BE2C (cell line): ENCODE measurements around the gene TCP11L2.

ENCODE experiments used
- DNase-seq: peaks from one replicate; pipeline ENCODE4 v3.0.0-alpha.2; 2020
- H3K27me3 ChIP-seq: fragments of 250-450 bp; sonication (Bioruptor Pico); 2 replicates; pipeline ENCODE4 v1.5.1; 2020; ENCODE audit warnings: mild to moderate bottlenecking
- H3K36me3 ChIP-seq: fragments of 250-450 bp; sonication (Bioruptor Pico); 2 replicates; pipeline ENCODE4 v1.5.1; 2020; ENCODE audit warnings: mild to moderate bottlenecking
- H3K4me1 ChIP-seq: fragments of 250-450 bp; sonication (Bioruptor Pico); 2 replicates; pipeline ENCODE4 v1.5.1; 2020
- H3K4me3 ChIP-seq: 2 replicates; pipeline ENCODE4 v1.5.1; 2011; ENCODE audit warnings: low read depth, low read length
- H3K9me3 ChIP-seq: fragments of 250-450 bp; sonication (Bioruptor Pico); 2 replicates; pipeline ENCODE4 v1.5.1; 2020
- TF ChIP-seq, protein P1 (sequence below): IDR thresholded peaks from 2 replicates; pipeline ENCODE4 v1.5.1; 2012; ENCODE audit warnings: mild to moderate bottlenecking, low read depth, low read length

The TCP11L2 gene

DNA sequence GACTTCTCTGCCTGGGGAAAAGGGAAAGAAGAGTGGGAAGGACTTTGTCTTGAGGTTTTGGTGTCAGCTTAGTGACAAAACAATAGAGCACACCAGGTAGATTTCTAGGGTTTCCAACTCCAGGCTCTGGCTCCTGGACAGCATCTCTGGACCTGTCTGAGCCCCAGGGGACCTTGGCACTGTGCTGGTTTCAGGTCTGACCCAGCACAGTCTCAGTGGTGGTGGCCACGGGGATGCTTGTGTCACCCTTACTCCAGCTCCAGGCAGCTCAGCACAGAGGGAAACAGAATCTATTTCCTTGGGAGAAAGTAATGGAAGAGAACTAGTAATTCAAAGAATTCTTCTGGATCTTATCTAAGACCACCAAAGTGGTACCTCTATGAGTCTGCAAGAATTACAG is 43.6 kb upstream of the TCP11L2 start:
- Histone ChIP-seq H3K27me3 (no peaks in the 10 kb centered on the region), H3K4me3 (no peak overlapping the region), H3K9me3 (no peaks in the 10 kb centered on the region), H3K36me3 (no peaks in the 10 kb centered on the region), H3K4me1 (no peaks in the 10 kb centered on the region)
- TF ChIP-seq, protein P1, sequence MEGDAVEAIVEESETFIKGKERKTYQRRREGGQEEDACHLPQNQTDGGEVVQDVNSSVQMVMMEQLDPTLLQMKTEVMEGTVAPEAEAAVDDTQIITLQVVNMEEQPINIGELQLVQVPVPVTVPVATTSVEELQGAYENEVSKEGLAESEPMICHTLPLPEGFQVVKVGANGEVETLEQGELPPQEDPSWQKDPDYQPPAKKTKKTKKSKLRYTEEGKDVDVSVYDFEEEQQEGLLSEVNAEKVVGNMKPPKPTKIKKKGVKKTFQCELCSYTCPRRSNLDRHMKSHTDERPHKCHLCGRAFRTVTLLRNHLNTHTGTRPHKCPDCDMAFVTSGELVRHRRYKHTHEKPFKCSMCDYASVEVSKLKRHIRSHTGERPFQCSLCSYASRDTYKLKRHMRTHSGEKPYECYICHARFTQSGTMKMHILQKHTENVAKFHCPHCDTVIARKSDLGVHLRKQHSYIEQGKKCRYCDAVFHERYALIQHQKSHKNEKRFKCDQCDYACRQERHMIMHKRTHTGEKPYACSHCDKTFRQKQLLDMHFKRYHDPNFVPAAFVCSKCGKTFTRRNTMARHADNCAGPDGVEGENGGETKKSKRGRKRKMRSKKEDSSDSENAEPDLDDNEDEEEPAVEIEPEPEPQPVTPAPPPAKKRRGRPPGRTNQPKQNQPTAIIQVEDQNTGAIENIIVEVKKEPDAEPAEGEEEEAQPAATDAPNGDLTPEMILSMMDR: no peak
- DNase-seq: no peak

DNA sequence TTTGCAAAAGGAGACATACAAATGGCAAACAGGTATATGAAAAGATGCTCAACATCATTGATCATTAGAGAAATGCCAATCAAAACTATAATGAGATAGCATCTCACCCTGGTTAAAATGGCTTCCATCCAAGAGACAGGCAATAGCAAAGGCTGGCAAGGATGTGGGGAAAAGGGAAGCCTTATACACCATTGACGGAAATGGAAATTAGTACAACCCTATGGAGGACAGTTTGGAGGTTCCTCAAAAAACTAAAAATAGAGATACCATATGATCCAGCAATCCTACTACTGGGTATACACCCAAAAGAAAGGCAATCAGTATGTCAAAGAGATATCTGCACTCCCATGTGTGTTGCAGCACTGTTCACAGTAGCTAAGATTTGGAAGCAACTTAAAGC is 37.4 kb upstream of the TCP11L2 start:
- no peaks in the 10 kb centered on the region for H3K9me3 ChIP-seq
- H3K4me3 ChIP-seq: no peak overlapping the region
- TF ChIP-seq, protein P1: no peak
- no peak for DNase-seq
- no peaks in the 10 kb centered on the region for H3K36me3 ChIP-seq
- no peaks in the 10 kb centered on the region for H3K27me3 ChIP-seq
- no peaks in the 10 kb centered on the region for H3K4me1 ChIP-seq

DNA sequence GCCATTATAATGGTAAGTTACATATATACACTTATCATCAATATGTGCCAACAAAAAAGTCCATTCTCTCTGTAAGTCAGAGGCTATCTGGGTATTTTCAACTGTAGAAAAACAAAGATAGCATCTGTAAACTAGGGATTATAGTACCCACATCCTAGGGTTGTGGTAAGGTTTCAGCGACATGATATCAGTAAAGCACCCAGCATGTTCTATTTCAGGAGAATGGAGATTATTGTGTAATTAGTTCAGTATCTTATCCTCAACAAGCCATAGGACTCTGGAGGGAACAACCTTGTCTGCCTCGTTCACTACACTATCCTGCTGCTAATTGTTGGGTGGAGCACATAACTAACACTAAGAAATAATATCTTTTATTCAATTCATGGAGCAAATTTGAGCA is 35.0 kb upstream of the TCP11L2 start:
- no peaks in the 10 kb centered on the region for H3K4me1 ChIP-seq
- no peaks in the 10 kb centered on the region for H3K9me3 ChIP-seq
- TF ChIP-seq, protein P1: no peak
- H3K36me3 ChIP-seq: no peaks in the 10 kb centered on the region
- no peak overlapping the region for H3K4me3 ChIP-seq
- H3K27me3 ChIP-seq: no peaks in the 10 kb centered on the region
- DNase-seq: no peak

DNA sequence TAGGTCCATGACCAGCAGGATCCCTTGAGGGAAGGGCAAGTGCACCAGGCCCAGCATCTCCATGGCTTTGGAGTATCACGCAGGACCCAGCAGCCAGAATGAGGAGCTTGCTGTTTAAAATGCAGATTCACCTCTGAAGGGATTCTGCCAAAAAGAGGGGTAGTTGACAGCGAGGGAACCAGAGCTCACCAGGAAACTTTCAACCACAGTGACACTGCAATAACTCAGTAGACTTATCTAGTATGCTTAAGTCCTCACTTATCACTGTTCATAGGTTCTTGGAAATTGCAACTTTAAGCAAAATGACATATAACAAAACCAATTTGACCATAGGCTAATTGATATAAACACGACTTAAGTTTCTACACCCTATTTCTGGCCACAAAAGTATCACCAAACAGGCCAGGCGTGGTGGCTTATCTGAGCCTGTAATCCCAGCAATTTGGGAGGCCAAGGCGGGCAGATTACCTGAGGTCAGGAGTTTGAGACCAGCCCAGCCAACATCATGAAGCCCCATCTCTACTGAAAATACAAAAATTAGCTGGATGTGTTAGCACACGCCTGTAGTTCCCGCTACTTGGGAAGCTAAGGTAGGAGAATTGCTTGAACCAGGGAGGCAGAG is 33.3 kb upstream of the TCP11L2 start:
- H3K27me3 ChIP-seq: no peaks in the 10 kb centered on the region
- no peaks in the 10 kb centered on the region for H3K9me3 ChIP-seq
- H3K4me1 ChIP-seq: no peaks in the 10 kb centered on the region
- H3K36me3 ChIP-seq: no peaks in the 10 kb centered on the region
- DNase-seq: no peak
- TF ChIP-seq, protein P1: no peak
- H3K4me3 ChIP-seq: no peak overlapping the region

DNA sequence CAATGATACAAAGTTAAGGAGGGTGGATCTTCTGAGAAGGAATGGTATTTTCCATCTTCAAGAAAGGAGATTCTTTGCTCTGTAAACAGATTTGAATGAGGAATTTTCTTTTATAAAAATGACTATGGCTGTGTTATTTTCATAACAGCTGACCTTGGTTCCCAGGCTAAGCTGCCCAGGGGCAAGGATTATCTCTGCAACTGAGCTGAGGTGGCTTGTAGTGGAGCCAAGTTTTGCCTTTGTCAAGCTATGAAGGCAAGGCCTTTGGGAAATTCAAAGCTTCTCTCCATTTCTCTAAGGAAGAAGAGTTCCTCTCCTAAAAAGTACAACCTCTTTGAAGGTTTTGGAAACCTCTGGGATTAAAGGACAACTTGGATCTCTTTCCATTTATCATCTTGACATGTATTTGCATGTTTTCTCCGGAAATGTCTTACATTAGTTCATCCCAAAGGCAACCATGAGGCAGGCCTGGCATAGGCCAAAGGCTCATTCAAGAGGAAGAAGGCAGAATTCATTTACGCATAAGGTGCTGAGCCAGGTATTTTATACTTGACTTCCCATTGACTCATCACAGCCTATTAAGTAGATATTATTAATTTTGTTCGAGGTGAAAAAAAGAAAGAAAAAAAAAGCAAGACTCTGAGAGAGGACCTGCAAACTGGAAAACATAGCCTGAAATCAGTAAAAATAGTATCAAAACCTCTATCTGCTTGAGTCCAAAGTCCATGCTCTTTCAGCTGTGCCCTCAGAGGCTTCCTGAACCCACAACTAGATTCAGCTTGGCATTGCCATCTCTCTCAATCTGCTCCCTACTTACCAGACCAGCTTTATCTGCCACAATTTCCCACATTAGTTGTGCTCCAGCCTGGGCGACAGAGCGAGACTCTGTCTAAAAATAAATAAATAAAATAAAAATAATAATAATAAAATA is 30.7 kb upstream of the TCP11L2 start:
- Histone ChIP-seq H3K27me3 (no peaks in the 10 kb centered on the region), H3K9me3 (no peaks in the 10 kb centered on the region), H3K4me3 (no peak overlapping the region), H3K4me1 (no peaks in the 10 kb centered on the region), H3K36me3 (no peaks in the 10 kb centered on the region)
- TF ChIP-seq, protein P1: no peak
- DNase-seq: no peak

DNA sequence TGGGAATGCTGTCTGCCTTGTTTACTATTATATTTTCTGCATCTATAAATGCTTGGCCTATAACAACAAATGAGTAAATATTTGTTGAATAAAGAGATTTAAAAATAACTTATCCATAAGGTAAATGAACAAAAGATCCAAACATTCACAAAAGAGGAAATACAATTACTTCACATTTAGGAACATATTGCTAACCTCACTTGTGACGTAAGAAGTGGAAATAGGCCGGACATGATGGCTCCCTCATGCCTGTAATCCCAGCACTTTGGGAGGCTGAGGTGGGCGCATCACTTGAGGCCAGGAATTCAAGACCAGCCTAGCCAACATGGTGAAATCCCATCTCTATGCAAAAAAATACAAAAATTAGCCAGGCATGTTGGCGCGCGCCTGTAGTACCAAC is 29.0 kb upstream of the TCP11L2 start:
- H3K9me3 ChIP-seq: no peaks in the 10 kb centered on the region
- no peak for DNase-seq
- H3K36me3 ChIP-seq: no peaks in the 10 kb centered on the region
- no peaks in the 10 kb centered on the region for H3K4me1 ChIP-seq
- H3K4me3 ChIP-seq: no peak overlapping the region
- TF ChIP-seq, protein P1: no peak
- H3K27me3 ChIP-seq: no peaks in the 10 kb centered on the region
